ENCODE measurements around the gene INF2. TPM values are rescaled to one million over a fixed set of nuclear protein-coding genes. Genes with fewer than 3 reads are reported as not detected.

INF2 gene
- polyA plus RNA-seq, 1 experiment, result 14.9 TPM

DNA sequence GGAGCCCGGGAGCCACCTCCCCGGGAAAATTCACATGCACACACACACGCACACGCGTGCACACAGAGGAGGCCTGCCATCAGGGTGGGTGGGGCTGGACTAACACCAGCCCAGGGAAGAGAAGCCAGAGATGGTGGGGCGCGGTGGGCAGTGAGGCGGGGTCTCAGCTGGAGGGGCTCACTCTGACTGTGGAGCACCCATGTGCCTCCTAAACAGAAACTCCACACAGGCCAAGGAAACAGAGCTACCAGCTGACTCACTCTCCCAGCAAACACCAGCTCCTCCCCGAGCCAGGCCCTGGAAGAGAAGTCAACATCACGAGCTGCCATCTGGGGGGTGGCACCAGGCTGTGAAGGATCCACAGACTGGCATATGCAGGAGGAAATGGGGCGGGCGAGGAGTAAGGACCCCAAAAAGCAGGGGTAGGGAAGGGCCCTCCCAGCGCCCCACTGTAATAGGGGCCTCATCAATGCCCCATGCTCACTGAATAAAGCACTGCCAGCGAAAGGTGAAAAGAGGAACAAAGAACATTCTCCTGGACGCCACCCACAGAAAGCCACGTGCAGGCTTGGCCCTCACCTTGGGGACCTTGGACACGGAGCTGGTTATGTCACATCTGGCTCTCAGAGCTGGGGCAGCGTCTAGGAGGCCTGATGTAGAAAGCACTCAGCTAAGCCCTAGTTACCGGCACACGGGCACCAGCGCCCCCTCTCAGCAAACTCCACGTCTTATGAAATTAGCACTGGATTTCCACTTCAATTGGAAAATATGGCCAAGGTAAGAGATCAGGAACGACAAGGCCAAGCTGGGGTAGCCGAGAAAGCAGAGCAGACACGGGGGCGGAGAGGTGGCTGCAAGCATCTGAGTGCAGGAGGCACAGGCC lies 8.4 kb upstream of the INF2 start:
- TF ChIP-seq, protein P1, sequence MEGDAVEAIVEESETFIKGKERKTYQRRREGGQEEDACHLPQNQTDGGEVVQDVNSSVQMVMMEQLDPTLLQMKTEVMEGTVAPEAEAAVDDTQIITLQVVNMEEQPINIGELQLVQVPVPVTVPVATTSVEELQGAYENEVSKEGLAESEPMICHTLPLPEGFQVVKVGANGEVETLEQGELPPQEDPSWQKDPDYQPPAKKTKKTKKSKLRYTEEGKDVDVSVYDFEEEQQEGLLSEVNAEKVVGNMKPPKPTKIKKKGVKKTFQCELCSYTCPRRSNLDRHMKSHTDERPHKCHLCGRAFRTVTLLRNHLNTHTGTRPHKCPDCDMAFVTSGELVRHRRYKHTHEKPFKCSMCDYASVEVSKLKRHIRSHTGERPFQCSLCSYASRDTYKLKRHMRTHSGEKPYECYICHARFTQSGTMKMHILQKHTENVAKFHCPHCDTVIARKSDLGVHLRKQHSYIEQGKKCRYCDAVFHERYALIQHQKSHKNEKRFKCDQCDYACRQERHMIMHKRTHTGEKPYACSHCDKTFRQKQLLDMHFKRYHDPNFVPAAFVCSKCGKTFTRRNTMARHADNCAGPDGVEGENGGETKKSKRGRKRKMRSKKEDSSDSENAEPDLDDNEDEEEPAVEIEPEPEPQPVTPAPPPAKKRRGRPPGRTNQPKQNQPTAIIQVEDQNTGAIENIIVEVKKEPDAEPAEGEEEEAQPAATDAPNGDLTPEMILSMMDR (IDR thresholded peaks at IDR 0.05; ENCODE audit: low read depth, low read length), result peak; percentile 37
- POLR2A ChIA-PET, result interaction anchor here (0.9 to 1.0 kb wide), 2 partner anchors 10 to 47 kb away, joined by 3 read pairs; no protein-coding TSS in a partner anchor
- peaks cover 6% of the 10 kb centered on the region for H3K9me3 ChIP-seq (ENCODE audit: control insufficient read depth, insufficient read depth, low read length)
- CTCF ChIA-PET, result interaction anchor here (1.0 to 1.7 kb wide), 2 partner anchors 9 to 28 kb away, joined by 4 read pairs; no protein-coding TSS in a partner anchor
- no peaks in the 10 kb centered on the region for H3K27me3 ChIP-seq (ENCODE audit: control insufficient read depth, insufficient read depth, low read length)
- peak overlapping the region; percentile 37 for H3K4me3 ChIP-seq (ENCODE audit: low read depth, low read length)
- H3K27ac ChIP-seq (ENCODE audit: low read depth, low read length), result peak overlapping the region; percentile 99
- no peak for DNase-seq (ENCODE audit: low read depth, low spot score)

DNA sequence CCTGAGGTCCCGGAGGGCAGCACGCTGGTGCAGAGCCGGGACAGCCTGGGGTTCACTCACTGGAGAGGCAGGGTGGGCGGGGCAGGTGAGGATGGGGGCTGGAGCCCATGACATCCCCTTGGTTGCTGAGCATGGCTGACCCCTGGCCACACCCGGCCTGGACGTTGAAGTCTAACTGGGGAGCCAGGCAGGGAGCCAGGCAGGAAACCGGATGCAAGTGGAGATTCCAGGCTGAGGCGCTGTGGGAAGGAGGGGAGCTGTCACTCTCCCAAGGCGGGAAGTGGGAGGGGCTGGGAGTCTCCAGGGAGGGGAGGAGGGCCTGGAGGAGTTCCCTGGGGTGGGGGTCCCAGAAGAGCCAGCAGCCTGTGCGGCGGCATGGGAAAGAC lies 7.7 kb upstream of the INF2 start:
- TF ChIP-seq, protein P1 (IDR thresholded peaks at IDR 0.05; ENCODE audit: low read depth, low read length), result no peak
- peak overlapping the region; percentile 99 for H3K27ac ChIP-seq (ENCODE audit: low read depth, low read length)
- no peak for DNase-seq (ENCODE audit: low read depth, low spot score)
- H3K9me3 ChIP-seq (ENCODE audit: control insufficient read depth, insufficient read depth, low read length), result peaks cover 6% of the 10 kb centered on the region
- no peaks in the 10 kb centered on the region for H3K27me3 ChIP-seq (ENCODE audit: control insufficient read depth, insufficient read depth, low read length)
- peak overlapping the region; percentile 37 for H3K4me3 ChIP-seq (ENCODE audit: low read depth, low read length)
- ChIA-PET POLR2A (no interaction called here), CTCF (interaction anchor here (1.0 to 1.7 kb wide), 2 partner anchors 9 to 28 kb away, joined by 4 read pairs; no protein-coding TSS in a partner anchor)

DNA sequence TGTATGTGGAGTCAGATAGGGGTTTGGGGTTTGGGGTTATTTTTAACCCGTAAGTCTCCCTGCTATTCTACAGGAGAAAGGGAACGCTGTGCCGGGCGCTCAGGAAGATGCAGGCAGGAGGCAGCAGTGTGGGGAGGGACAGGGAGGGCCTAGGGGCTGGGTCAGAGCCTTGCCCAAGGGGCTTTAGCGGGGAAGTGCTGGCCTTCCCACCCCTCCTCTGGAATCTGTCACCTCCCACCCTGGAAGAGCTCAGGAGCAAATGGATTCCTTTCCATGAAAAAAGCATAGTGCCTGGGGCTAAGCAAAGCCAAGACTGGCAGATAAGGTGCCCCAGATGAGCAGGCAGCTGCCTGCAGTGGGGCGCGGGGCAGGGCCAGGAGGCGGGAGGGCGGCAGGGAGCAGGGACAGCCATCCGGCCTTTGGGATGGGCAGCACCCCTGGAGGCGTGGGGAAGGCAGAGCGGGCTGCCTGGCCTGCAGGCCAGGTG lies 7.3 kb upstream of the INF2 start:
- DNase-seq (ENCODE audit: low read depth, low spot score), result no peak

DNA sequence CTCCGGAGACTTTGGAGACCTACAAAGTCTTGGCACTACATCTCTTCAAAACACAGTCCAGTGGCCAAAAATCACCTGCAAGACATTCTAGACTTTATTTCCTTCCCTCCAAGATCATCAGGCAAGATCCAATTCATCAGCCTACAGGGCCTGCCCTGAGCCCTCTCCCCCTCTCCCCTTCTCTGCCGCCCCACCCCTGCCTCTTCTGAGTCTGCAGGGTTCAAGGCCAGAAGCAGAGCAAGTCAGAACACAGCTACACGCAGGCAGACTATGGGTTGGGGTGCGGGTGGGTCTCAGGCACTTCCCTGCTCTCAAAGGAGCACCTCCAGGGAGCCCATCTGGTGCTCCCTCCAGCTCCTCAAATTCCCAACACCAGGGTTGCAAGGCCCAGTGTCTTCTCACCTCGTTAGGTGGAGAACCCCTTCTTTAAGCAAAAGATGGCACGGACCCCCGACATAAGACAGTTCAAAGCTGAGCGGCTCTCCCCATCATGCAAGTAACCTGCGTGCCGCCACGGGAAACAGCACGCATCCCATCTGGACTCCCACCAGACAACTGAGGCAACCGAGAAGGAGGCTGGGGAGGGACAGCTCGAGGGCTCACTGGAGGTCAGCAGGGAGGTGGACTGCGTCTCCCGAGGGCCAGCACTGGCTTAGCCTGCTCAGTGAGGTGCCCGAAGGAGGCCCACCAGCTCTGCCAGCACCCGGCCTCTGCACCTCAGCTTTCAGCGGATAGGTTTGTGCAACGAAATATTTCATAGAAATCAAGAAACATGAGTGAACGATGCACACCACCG lies 5.6 kb upstream of the INF2 start:
- Histone ChIP-seq H3K4me3 (ENCODE audit: low read depth, low read length) (no peak overlapping the region), H3K9me3 (ENCODE audit: control insufficient read depth, insufficient read depth, low read length) (peaks cover 6% of the 10 kb centered on the region), H3K27ac (ENCODE audit: low read depth, low read length) (no peak overlapping the region), H3K27me3 (ENCODE audit: control insufficient read depth, insufficient read depth, low read length) (no peaks in the 10 kb centered on the region)
- DNase-seq (ENCODE audit: low read depth, low spot score), result no peak
- CTCF ChIA-PET, result no interaction called here
- TF ChIP-seq, protein P1 (IDR thresholded peaks at IDR 0.05; ENCODE audit: low read depth, low read length), result no peak
- POLR2A ChIA-PET, result no interaction called here

More for the DNA sequence above, 7.3 kb upstream of the INF2 start:
- CTCF ChIA-PET, result interaction anchor here (0.6 to 1.7 kb wide), 2 partner anchors 27 to 294 kb away, joined by 3 to 4 read pairs; no protein-coding TSS in a partner anchor
- H3K27me3 ChIP-seq (ENCODE audit: control insufficient read depth, insufficient read depth, low read length), result no peaks in the 10 kb centered on the region
- peak overlapping the region; percentile 37 for H3K4me3 ChIP-seq (ENCODE audit: low read depth, low read length)
- peak overlapping the region; percentile 99 for H3K27ac ChIP-seq (ENCODE audit: low read depth, low read length)
- POLR2A ChIA-PET, result no interaction called here
- H3K9me3 ChIP-seq (ENCODE audit: control insufficient read depth, insufficient read depth, low read length), result peaks cover 6% of the 10 kb centered on the region
- TF ChIP-seq, protein P1 (IDR thresholded peaks at IDR 0.05; ENCODE audit: low read depth, low read length), result no peak
